ENCODE data around the gene COL1A1.

DNA sequence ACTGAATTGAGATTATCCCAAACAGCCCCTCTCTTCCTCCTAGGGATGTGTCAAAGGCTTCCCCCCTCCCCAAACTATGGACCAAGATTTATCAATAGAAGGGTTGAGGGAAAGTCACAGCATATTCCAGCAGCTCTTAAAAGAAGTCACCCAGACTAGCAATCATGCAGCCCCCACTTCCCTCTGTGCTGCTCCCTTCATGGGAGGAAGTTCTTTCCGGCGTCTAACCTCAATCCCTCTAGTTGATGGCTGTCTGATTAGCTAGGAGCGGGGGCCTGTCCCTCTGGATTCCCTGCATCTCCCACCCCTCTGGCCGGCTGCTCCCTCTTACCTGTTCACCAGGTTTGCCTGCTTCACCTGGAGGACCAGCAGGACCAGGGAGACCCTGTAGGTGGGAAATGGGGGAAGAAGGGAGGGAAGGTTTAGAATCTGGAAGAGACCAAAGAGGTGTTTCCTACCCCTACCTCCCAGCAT lies 9.2 kb downstream of the COL1A1 start:
- TF ChIP-seq, protein P1, sequence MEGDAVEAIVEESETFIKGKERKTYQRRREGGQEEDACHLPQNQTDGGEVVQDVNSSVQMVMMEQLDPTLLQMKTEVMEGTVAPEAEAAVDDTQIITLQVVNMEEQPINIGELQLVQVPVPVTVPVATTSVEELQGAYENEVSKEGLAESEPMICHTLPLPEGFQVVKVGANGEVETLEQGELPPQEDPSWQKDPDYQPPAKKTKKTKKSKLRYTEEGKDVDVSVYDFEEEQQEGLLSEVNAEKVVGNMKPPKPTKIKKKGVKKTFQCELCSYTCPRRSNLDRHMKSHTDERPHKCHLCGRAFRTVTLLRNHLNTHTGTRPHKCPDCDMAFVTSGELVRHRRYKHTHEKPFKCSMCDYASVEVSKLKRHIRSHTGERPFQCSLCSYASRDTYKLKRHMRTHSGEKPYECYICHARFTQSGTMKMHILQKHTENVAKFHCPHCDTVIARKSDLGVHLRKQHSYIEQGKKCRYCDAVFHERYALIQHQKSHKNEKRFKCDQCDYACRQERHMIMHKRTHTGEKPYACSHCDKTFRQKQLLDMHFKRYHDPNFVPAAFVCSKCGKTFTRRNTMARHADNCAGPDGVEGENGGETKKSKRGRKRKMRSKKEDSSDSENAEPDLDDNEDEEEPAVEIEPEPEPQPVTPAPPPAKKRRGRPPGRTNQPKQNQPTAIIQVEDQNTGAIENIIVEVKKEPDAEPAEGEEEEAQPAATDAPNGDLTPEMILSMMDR (IDR thresholded peaks at IDR 0.05): no peak
- no peak for TF ChIP-seq POLR2A (IDR thresholded peaks at IDR 0.05)

Data from lower leg skin (tissue), 3 donors.